ENCODE data around the gene TPRG1L. TPM values are rescaled to one million over a fixed set of nuclear protein-coding genes. Genes with fewer than 3 reads are reported as not detected.

TPRG1L gene
- total RNA-seq, 1 donor from 2014 or later, result 10.6 TPM

DNA sequence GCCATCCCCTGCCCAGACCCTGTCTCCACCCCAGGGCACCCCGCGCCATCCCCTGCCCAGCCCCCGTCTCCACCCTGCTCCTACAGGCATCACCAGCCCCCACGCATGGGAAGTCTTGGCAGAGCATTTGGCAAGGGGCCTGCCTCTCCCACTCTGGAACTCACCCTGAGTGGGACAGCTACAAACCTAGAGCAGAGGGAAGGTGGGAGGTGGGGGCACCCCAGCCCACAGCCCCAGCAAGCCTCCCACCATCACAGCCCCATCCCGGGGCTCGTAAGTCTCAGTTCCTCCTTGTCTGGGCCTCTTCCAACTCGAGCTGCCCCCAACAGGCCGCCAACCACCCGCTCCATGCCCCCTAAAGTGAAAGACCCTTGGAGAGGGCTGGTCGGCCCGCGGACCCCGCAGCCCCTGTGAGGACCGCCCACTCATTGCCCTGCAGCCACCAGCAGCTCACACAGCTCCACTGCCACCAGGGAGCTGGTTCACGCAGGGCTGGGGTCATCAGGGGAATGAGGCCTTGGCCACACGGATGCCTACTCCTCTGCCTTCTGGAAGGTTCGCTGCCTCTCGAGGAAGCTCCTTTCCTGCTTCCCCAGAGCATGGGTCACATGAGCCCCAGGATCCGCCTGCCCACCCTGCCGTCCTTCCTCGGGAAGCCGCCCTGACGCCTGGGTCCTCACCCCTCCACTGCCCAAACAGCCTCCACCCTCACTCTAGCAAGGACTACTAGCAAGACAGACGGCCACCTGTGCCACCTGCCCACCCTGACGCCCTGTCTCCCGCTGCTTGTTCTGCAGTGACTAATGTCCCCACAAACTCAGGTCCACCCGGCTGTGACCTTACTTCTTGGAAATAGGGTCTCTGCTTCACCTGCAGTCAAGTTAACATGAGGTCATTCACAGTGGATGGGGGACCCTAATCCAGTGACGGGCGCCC, 27.9 kb upstream of the TPRG1L start:
- no peaks in the 10 kb centered on the region for H3K9me3 Mint-ChIP-seq
- no peaks in the 10 kb centered on the region for H3K79me2 ChIP-seq (ENCODE audit: low read depth)
- H3K27ac Mint-ChIP-seq, result peak overlapping the region; percentile 93
- H3F3A ChIP-seq (ENCODE audit: low read depth), result no peaks in the 10 kb centered on the region
- H3K9me3 ChIP-seq (ENCODE audit: low read depth), result no peaks in the 10 kb centered on the region
- H3K4me3 ChIP-seq, result no peak overlapping the region
- H3K27ac ChIP-seq, result no peak overlapping the region
- no peak overlapping the region for H3K4me3 Mint-ChIP-seq
- H3K9ac ChIP-seq, result no peak overlapping the region
- peak overlapping the region; percentile 52 for H3K4me2 ChIP-seq
- peaks cover 38% of the 10 kb centered on the region for H3K4me1 Mint-ChIP-seq
- H3K4me1 ChIP-seq, result peaks cover 33% of the 10 kb centered on the region
- no peaks in the 10 kb centered on the region for H3K27me3 Mint-ChIP-seq (ENCODE audit: insufficient read depth, low read depth)
- TF ChIP-seq EZH2 (IDR thresholded peaks at IDR 0.05), result no peak
- TF ChIP-seq EZH2phosphoT487 (IDR thresholded peaks at IDR 0.05), result no peak
- TF ChIP-seq, protein P1, sequence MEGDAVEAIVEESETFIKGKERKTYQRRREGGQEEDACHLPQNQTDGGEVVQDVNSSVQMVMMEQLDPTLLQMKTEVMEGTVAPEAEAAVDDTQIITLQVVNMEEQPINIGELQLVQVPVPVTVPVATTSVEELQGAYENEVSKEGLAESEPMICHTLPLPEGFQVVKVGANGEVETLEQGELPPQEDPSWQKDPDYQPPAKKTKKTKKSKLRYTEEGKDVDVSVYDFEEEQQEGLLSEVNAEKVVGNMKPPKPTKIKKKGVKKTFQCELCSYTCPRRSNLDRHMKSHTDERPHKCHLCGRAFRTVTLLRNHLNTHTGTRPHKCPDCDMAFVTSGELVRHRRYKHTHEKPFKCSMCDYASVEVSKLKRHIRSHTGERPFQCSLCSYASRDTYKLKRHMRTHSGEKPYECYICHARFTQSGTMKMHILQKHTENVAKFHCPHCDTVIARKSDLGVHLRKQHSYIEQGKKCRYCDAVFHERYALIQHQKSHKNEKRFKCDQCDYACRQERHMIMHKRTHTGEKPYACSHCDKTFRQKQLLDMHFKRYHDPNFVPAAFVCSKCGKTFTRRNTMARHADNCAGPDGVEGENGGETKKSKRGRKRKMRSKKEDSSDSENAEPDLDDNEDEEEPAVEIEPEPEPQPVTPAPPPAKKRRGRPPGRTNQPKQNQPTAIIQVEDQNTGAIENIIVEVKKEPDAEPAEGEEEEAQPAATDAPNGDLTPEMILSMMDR (IDR thresholded peaks at IDR 0.05), result no peak
- H2AFZ ChIP-seq (replicated peaks), result no peak overlapping the region
- no peak for DNase-seq (ENCODE audit: low spot score)
- H3K27me3 ChIP-seq, result no peaks in the 10 kb centered on the region
- H4K20me1 ChIP-seq (ENCODE audit: low read depth), result no peaks in the 10 kb centered on the region
- H3K36me3 Mint-ChIP-seq, result peaks cover 2% of the 10 kb centered on the region
- H3K36me3 ChIP-seq, result no peaks in the 10 kb centered on the region

DNA sequence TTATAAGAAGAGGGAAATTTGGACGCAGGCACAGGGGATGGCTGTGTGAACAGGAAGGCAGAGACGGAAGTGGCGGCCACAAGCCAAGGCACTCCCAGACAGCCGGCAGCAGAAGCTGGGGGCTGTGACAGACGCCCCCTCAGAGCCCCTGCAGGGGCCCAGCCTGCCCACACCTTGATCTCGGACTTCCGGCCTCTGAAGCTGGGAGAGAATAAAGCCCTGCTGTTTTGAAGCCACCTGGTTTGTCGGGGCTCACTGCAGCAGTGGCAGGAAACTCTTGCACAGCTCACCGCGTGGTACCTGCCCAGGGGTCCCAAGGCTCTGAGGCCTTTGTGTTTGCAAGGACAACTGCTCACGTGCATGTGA, 27.2 kb upstream of the TPRG1L start:
- no peaks in the 10 kb centered on the region for H3K79me2 ChIP-seq (ENCODE audit: low read depth)
- H3K4me3 Mint-ChIP-seq, result peak overlapping the region; percentile 53
- no peaks in the 10 kb centered on the region for H3K36me3 ChIP-seq
- TF ChIP-seq EZH2 (IDR thresholded peaks at IDR 0.05), result no peak
- TF ChIP-seq, protein P1 (IDR thresholded peaks at IDR 0.05), result no peak
- no peak for TF ChIP-seq EZH2phosphoT487 (IDR thresholded peaks at IDR 0.05)
- no peaks in the 10 kb centered on the region for H3K9me3 Mint-ChIP-seq
- peaks cover 33% of the 10 kb centered on the region for H3K4me1 Mint-ChIP-seq
- H3K4me3 ChIP-seq, result no peak overlapping the region
- no peak for DNase-seq (ENCODE audit: low spot score)
- H3K36me3 Mint-ChIP-seq, result peaks cover 2% of the 10 kb centered on the region
- H3K27ac ChIP-seq, result no peak overlapping the region
- H3K27me3 ChIP-seq, result no peaks in the 10 kb centered on the region
- no peaks in the 10 kb centered on the region for H3K27me3 Mint-ChIP-seq (ENCODE audit: insufficient read depth, low read depth)
- H3F3A ChIP-seq (ENCODE audit: low read depth), result no peaks in the 10 kb centered on the region
- H3K9me3 ChIP-seq (ENCODE audit: low read depth), result no peaks in the 10 kb centered on the region
- no peak overlapping the region for H2AFZ ChIP-seq (replicated peaks)
- peak overlapping the region; percentile 52 for H3K4me2 ChIP-seq
- peaks cover 33% of the 10 kb centered on the region for H3K4me1 ChIP-seq
- H3K9ac ChIP-seq, result no peak overlapping the region
- H4K20me1 ChIP-seq (ENCODE audit: low read depth), result no peaks in the 10 kb centered on the region
- H3K27ac Mint-ChIP-seq, result peak overlapping the region; percentile 93

DNA sequence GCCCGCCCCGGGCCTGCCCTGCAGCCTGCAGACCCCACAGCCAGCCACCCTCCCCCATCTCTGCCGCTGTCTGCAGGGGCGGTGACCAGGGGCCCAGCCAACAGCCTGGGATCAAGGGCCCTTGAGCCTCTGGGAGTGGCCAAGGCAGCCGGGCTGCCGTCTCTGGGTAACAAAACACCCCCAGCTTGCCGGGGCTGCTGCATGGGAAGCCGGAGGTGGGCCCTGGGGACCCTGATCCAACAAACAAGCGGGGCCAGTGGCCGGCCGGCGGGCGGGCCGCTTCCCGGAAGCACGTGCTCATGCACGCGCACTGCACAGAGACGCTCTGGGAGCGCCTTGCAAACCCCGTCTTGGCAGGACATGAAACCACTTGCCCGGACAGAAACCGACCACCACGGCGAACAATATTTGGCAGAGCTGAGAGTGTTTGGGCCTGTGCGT, 26.7 kb upstream of the TPRG1L start:
- Histone ChIP-seq H2AFZ (replicated peaks) (no peak overlapping the region), H3K79me2 (ENCODE audit: low read depth) (no peaks in the 10 kb centered on the region), H3K9me3 (ENCODE audit: low read depth) (no peaks in the 10 kb centered on the region), H3K9ac (no peak overlapping the region), H3K27ac (no peak overlapping the region), H4K20me1 (ENCODE audit: low read depth) (no peaks in the 10 kb centered on the region), H3K4me2 (peak overlapping the region; percentile 52), H3K27me3 (no peaks in the 10 kb centered on the region), H3K4me3 (no peak overlapping the region), H3K36me3 (no peaks in the 10 kb centered on the region), H3F3A (ENCODE audit: low read depth) (no peaks in the 10 kb centered on the region), H3K4me1 (peaks cover 30% of the 10 kb centered on the region)
- Mint-ChIP-seq H3K36me3 (peaks cover 2% of the 10 kb centered on the region), H3K27ac (peak overlapping the region; percentile 63), H3K9me3 (no peaks in the 10 kb centered on the region), H3K4me3 (peak overlapping the region; percentile 57), H3K4me1 (peaks cover 33% of the 10 kb centered on the region), H3K27me3 (ENCODE audit: insufficient read depth, low read depth) (no peaks in the 10 kb centered on the region)
- DNase-seq (ENCODE audit: low spot score), result peak; percentile 36
- TF ChIP-seq, protein P1 (IDR thresholded peaks at IDR 0.05), result no peak
- TF ChIP-seq EZH2 (IDR thresholded peaks at IDR 0.05), result no peak
- TF ChIP-seq EZH2phosphoT487 (IDR thresholded peaks at IDR 0.05), result no peak

All from neural progenitor cell (in vitro differentiated cells).